ENCODE data around the gene BBOF1.

DNA sequence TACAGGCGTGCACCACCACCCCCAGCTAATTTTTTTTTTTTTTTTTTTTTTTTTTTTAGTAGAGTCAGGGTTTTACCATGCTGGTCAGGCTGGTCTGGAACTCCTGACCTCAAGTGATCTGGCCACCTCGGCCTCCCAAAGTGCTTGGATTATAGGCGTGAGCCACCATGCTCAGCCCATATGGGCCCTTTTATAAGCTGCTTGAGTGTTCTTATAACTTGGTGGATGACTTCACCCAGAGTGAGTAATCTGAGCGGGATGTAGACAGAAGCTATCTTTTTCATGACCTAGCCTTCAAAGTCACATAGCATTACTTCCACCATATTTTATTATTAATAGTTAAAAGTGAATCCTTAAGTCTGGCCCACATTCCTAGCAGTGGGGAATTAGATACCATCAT is 16.4 kb downstream of the BBOF1 start:
- TF ChIP-seq, protein P1, sequence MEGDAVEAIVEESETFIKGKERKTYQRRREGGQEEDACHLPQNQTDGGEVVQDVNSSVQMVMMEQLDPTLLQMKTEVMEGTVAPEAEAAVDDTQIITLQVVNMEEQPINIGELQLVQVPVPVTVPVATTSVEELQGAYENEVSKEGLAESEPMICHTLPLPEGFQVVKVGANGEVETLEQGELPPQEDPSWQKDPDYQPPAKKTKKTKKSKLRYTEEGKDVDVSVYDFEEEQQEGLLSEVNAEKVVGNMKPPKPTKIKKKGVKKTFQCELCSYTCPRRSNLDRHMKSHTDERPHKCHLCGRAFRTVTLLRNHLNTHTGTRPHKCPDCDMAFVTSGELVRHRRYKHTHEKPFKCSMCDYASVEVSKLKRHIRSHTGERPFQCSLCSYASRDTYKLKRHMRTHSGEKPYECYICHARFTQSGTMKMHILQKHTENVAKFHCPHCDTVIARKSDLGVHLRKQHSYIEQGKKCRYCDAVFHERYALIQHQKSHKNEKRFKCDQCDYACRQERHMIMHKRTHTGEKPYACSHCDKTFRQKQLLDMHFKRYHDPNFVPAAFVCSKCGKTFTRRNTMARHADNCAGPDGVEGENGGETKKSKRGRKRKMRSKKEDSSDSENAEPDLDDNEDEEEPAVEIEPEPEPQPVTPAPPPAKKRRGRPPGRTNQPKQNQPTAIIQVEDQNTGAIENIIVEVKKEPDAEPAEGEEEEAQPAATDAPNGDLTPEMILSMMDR (IDR thresholded peaks at IDR 0.05), result no peak
- no peak for TF ChIP-seq EP300 (IDR thresholded peaks at IDR 0.05)

Data from tibial nerve (tissue), 4 donors.